GM18520 (cell line): Measurements from ENCODE around the gene RPTOR.
"Not testable (repeated sequence)": the region's sequence is repeated elsewhere in the genome, so short reads cannot be mapped to it uniquely, and the experiment has no call there.

Experiments used
- ATAC-seq: cut with Tn5 transposase; IDR thresholded peaks from one replicate; pipeline ENCODE4 v1.9.1; 2021; ENCODE audit not compliant: unreplicated experiment

The RPTOR gene

GRCh38 chr17:80790981-80791742 lies 246.5 kb downstream of the RPTOR start:
- ATAC-seq = no peak

- no peak for ATAC-seq
These were observed 247.2 kb downstream of the RPTOR start for GRCh38 chr17:80791758-80792284.

- no peak for ATAC-seq
These were observed 247.7 kb downstream of the RPTOR start for GRCh38 chr17:80792373-80792781.

GRCh38 chr17:80793421-80793820 lies 248.8 kb downstream of the RPTOR start:
- no peak for ATAC-seq

GRCh38 chr17:80793851-80794267 lies 249.2 kb downstream of the RPTOR start:
- no peak for ATAC-seq

- no peak for ATAC-seq
These were observed 249.8 kb downstream of the RPTOR start for GRCh38 chr17:80794281-80795089.

- no peak for ATAC-seq
These were observed 250.5 kb downstream of the RPTOR start for GRCh38 chr17:80795090-80795580.

GRCh38 chr17:80795754-80796153 lies 251.1 kb downstream of the RPTOR start:
- ATAC-seq = no peak

- no peak for ATAC-seq
These were observed 251.8 kb downstream of the RPTOR start for GRCh38 chr17:80796430-80796861.

GRCh38 chr17:80797222-80797621 lies 252.6 kb downstream of the RPTOR start:
- not testable (repeated sequence) for ATAC-seq

- no peak for ATAC-seq
These were observed 253.3 kb downstream of the RPTOR start for GRCh38 chr17:80797741-80798594.

- no peak for ATAC-seq
These were observed 254.2 kb downstream of the RPTOR start for GRCh38 chr17:80798595-80799537.

- ATAC-seq = no peak
These were observed 255.2 kb downstream of the RPTOR start for GRCh38 chr17:80799538-80800480.

- no peak for ATAC-seq
These were observed 256.1 kb downstream of the RPTOR start for GRCh38 chr17:80800481-80801391.

- no peak for ATAC-seq
These were observed 258.2 kb downstream of the RPTOR start for GRCh38 chr17:80802626-80803450.
